Calu3 (cell line): ENCODE results near the gene GREB1L. TPM values are rescaled to one million over a fixed set of nuclear protein-coding genes. Genes with fewer than 3 reads are reported as not detected.

Experiments used
- BruUV-seq: library from RNA; stranded (reverse); fragments of 400-500 nt; replicated peaks from 2 replicates; lab custom pipeline; 2021; lab: Mats Ljungman, UMichigan
- CTCF ChIA-PET: fragments of 300-600 bp; sonication (Branson Sonifier 250); formaldehyde crosslinking; loops from one replicate; lab custom pipeline; 2022; ENCODE audit warnings: antibody characterized with exemption; lab: Charles Lee
- DNase-seq: peaks from one replicate; pipeline ENCODE4 v3.0.0; 2022
- H3K27ac Mint-ChIP-seq: one replicate; pipeline ENCODE4 v1.8.0; 2022; ENCODE audit warnings: mixed read lengths; ENCODE audit not compliant: unreplicated experiment
- H3K27me3 Mint-ChIP-seq: one replicate; pipeline ENCODE4 v1.8.0; 2022; ENCODE audit warnings: mixed read lengths; ENCODE audit not compliant: unreplicated experiment
- H3K36me3 Mint-ChIP-seq: one replicate; pipeline ENCODE4 v1.8.0; 2022; ENCODE audit warnings: mild to moderate bottlenecking, moderate library complexity, mixed read lengths; ENCODE audit not compliant: insufficient read depth, unreplicated experiment
- H3K4me1 Mint-ChIP-seq: one replicate; pipeline ENCODE4 v1.8.0; 2022; ENCODE audit warnings: mild to moderate bottlenecking, low read depth, mixed read lengths; ENCODE audit not compliant: unreplicated experiment
- H3K4me3 Mint-ChIP-seq: one replicate; pipeline ENCODE4 v1.8.0; 2022; ENCODE audit warnings: mild to moderate bottlenecking, low read depth, moderate library complexity, mixed read lengths; ENCODE audit not compliant: unreplicated experiment
- H3K9me3 Mint-ChIP-seq: one replicate; pipeline ENCODE4 v1.8.0; 2022; ENCODE audit warnings: low read depth, mixed read lengths; ENCODE audit not compliant: unreplicated experiment
- intact Hi-C: fragments of 100-400 bp; cut with micrococcal nuclease; formaldehyde crosslinking; loops from one replicate; pipeline ENCODE4 v1.10.0; 2022; ENCODE audit not compliant: unreplicated experiment
- total RNA-seq: library from RNA; stranded (reverse); gene quantifications from 2 replicates; pipeline ENCODE4 v1.2.3, GENCODE V29; 2022
- TF ChIP-seq, protein P1 (sequence below): fragments of 200-600 bp; IDR thresholded peaks from one replicate; pipeline ENCODE4 v1.8.0; 2022; ENCODE audit warnings: antibody characterized with exemption; ENCODE audit not compliant: unreplicated experiment

Gene GREB1L
- total RNA-seq, 1 experiment from 2014 or later: 3.8 TPM

DNA sequence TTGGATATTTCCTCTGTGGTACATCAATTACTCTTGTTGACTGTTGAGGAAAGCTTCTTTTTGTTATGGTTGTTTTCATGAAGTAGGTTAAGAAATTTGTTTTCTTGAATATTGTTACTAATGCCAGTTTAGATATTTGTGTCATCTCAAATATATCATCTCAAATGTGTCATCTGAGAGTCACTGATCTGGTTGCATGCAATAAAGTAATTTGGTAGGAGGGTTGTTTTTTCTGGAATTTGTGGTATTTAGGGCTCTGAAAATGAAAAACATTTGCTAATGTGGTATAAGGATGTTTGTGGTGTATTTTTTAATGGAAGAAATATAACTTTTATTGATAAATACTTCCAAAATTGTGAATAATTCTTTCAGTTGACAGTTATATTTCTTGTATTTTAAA is 117.7 kb downstream of the GREB1L start:
- CTCF ChIA-PET: interaction anchor here (0.6 kb wide), 1 partner anchor 89 kb away, joined by 4 read pairs; no protein-coding TSS in a partner anchor

GRCh38 chr18:21361307-21361880 is 119.4 kb downstream of the GREB1L start:
- TF ChIP-seq, protein P1, sequence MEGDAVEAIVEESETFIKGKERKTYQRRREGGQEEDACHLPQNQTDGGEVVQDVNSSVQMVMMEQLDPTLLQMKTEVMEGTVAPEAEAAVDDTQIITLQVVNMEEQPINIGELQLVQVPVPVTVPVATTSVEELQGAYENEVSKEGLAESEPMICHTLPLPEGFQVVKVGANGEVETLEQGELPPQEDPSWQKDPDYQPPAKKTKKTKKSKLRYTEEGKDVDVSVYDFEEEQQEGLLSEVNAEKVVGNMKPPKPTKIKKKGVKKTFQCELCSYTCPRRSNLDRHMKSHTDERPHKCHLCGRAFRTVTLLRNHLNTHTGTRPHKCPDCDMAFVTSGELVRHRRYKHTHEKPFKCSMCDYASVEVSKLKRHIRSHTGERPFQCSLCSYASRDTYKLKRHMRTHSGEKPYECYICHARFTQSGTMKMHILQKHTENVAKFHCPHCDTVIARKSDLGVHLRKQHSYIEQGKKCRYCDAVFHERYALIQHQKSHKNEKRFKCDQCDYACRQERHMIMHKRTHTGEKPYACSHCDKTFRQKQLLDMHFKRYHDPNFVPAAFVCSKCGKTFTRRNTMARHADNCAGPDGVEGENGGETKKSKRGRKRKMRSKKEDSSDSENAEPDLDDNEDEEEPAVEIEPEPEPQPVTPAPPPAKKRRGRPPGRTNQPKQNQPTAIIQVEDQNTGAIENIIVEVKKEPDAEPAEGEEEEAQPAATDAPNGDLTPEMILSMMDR: no peak
- BruUV-seq: no TSS peak

More for the DNA sequence above, 117.7 kb downstream of the GREB1L start:
- TF ChIP-seq, protein P1: no peak
- BruUV-seq: no TSS peak
- no peak overlapping the region for H3K27ac Mint-ChIP-seq
- intact Hi-C loops: no loop called here
- H3K4me1 Mint-ChIP-seq: no peaks in the 10 kb centered on the region
- no peaks in the 10 kb centered on the region for H3K36me3 Mint-ChIP-seq
- no peak overlapping the region for H3K4me3 Mint-ChIP-seq
- no peaks in the 10 kb centered on the region for H3K27me3 Mint-ChIP-seq
- H3K9me3 Mint-ChIP-seq: no peaks in the 10 kb centered on the region
- no peak for DNase-seq

GRCh38 chr18:21362831-21363230 is 120.8 kb downstream of the GREB1L start:
- intact Hi-C loops: no loop called here
- no peaks in the 10 kb centered on the region for H3K4me1 Mint-ChIP-seq

More at GRCh38 chr18:21361307-21361880, 119.4 kb downstream of the GREB1L start:
- Mint-ChIP-seq H3K4me3 (no peak overlapping the region), H3K36me3 (no peaks in the 10 kb centered on the region), H3K9me3 (no peaks in the 10 kb centered on the region), H3K4me1 (no peaks in the 10 kb centered on the region), H3K27me3 (no peaks in the 10 kb centered on the region), H3K27ac (no peak overlapping the region)
- CTCF ChIA-PET: interaction anchor here (0.6 kb wide), 1 partner anchor 9 kb away, joined by 4 read pairs; no protein-coding TSS in a partner anchor
- intact Hi-C loops: no loop called here
- no peak for DNase-seq

DNA sequence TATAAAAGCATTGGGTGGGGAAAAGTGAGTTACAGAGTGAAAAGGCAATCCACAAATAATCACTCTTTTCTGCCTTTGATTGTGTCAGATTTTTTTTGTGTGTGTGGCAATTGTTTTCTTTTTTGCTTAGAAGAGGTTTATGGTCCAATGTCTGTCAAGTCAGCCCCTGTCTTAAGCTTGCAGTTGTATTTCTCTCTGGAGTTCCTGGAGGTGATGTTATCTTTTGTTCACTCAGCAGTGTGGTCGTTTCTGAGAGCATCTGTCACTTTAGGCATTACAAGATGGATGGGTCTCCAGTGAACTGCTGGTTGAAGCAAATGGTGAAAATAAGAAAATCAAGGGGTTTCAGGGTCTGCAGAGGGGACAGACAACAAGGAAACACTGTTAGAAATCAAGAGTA is 121.3 kb downstream of the GREB1L start:
- Mint-ChIP-seq H3K27me3 (no peaks in the 10 kb centered on the region), H3K9me3 (no peaks in the 10 kb centered on the region), H3K4me3 (no peak overlapping the region), H3K27ac (no peak overlapping the region), H3K36me3 (no peaks in the 10 kb centered on the region), H3K4me1 (no peaks in the 10 kb centered on the region)
- intact Hi-C loops: no loop called here
- no TSS peak for BruUV-seq
- CTCF ChIA-PET: no interaction called here
- TF ChIP-seq, protein P1: no peak
- no peak for DNase-seq

More at GRCh38 chr18:21362831-21363230, 120.8 kb downstream of the GREB1L start:
- TF ChIP-seq, protein P1: no peak
- Mint-ChIP-seq H3K9me3 (no peaks in the 10 kb centered on the region), H3K4me3 (no peak overlapping the region), H3K27me3 (no peaks in the 10 kb centered on the region), H3K27ac (no peak overlapping the region), H3K36me3 (no peaks in the 10 kb centered on the region)
- CTCF ChIA-PET: no interaction called here
- no TSS peak for BruUV-seq
- no peak for DNase-seq
